ENCODE data around the gene MTURN. TPM values are rescaled to one million over a fixed set of nuclear protein-coding genes. Genes with fewer than 3 reads are reported as not detected.
"Not testable (repeated sequence)": the region's sequence is repeated elsewhere in the genome, so short reads cannot be mapped to it uniquely, and the experiment has no call there.

Gene MTURN
- total RNA-seq, 1 donor from 2014 or later = 2.4 TPM

- intact Hi-C loops (cut with micrococcal nuclease) = no loop called here
Observed at GRCh38 chr7:30176463-30177109, 41.8 kb downstream of the MTURN start.

- intact Hi-C loops (cut with micrococcal nuclease) = no loop called here
Observed at GRCh38 chr7:30177186-30177585, 42.4 kb downstream of the MTURN start.

GRCh38 chr7:30177965-30178364 is 43.2 kb downstream of the MTURN start:
- intact Hi-C loops (cut with micrococcal nuclease) = no loop called here

- intact Hi-C loops (cut with micrococcal nuclease) = no loop called here
Observed at GRCh38 chr7:30178748-30179436, 44.1 kb downstream of the MTURN start.

GRCh38 chr7:30180718-30181117 is 45.9 kb downstream of the MTURN start:
- intact Hi-C loops (cut with micrococcal nuclease) = no loop called here

GRCh38 chr7:30181211-30181610 is 46.4 kb downstream of the MTURN start:
- intact Hi-C loops (cut with micrococcal nuclease) = no loop called here

GRCh38 chr7:30181736-30182522 is 47.1 kb downstream of the MTURN start:
- intact Hi-C loops (cut with micrococcal nuclease) = no loop called here

GRCh38 chr7:30182814-30183213 is 48.0 kb downstream of the MTURN start:
- intact Hi-C loops (cut with micrococcal nuclease) = no loop called here

GRCh38 chr7:30183749-30184369 is 49.1 kb downstream of the MTURN start:
- intact Hi-C loops (cut with micrococcal nuclease) = no loop called here

GRCh38 chr7:30184791-30185487 is 50.2 kb downstream of the MTURN start:
- intact Hi-C loops (cut with micrococcal nuclease) = no loop called here

- intact Hi-C loops (cut with micrococcal nuclease) = no loop called here
Observed at GRCh38 chr7:30185496-30185895, 50.7 kb downstream of the MTURN start.

GRCh38 chr7:30186725-30187124 is 51.9 kb downstream of the MTURN start:
- intact Hi-C loops (cut with micrococcal nuclease) = no loop called here

GRCh38 chr7:30187513-30187912 is 52.7 kb downstream of the MTURN start:
- intact Hi-C loops (cut with micrococcal nuclease) = no loop called here

- intact Hi-C loops (cut with micrococcal nuclease) = not testable (repeated sequence)
Observed at GRCh38 chr7:30188381-30188780, 53.6 kb downstream of the MTURN start.

GRCh38 chr7:30188811-30189210 is 54.0 kb downstream of the MTURN start:
- intact Hi-C loops (cut with micrococcal nuclease) = no loop called here

GRCh38 chr7:30191809-30192208 is 57.0 kb downstream of the MTURN start:
- intact Hi-C loops (cut with micrococcal nuclease) = no loop called here

GRCh38 chr7:30193336-30193943 is 58.7 kb downstream of the MTURN start:
- intact Hi-C loops (cut with micrococcal nuclease) = no loop called here

GRCh38 chr7:30196408-30196807 is 61.6 kb downstream of the MTURN start:
- intact Hi-C loops (cut with micrococcal nuclease) = no loop called here

GRCh38 chr7:30197438-30197837 is 62.7 kb downstream of the MTURN start:
- intact Hi-C loops (cut with micrococcal nuclease) = no loop called here

- intact Hi-C loops (cut with micrococcal nuclease) = no loop called here
Observed at GRCh38 chr7:30199271-30199670, 64.5 kb downstream of the MTURN start.

- intact Hi-C loops (cut with micrococcal nuclease) = no loop called here
Observed at GRCh38 chr7:30200591-30200990, 65.8 kb downstream of the MTURN start.
